Fibroblast of lung (primary cell): ENCODE data around the gene USP32.
"Not testable (repeated sequence)": the region's sequence is repeated elsewhere in the genome, so short reads cannot be mapped to it uniquely, and the experiment has no call there.

Experiments
- EZH2 ChIP-seq: IDR thresholded peaks from 2 replicates; pipeline ENCODE4 v1.5.1; 2012; ENCODE audit warnings: low read length, control low read depth, mild to moderate bottlenecking; ENCODE audit errors: missing control alignments
- TF ChIP-seq, protein P1 (sequence below), 2 donors: IDR thresholded peaks in 1 of 2; conservative IDR thresholded peaks in 1 of 2; 1 replicate in 1 of 2; 2 replicates in 1 of 2; pipeline ENCODE4 v1.5.1; 2011 to 2012; ENCODE audit warnings: low read length in 2 of 2, control low read depth in 1 of 2, inconsistent platforms in 1 of 2, low read depth in 1 of 2, mild to moderate bottlenecking in 1 of 2

GRCh38 chr17:60186846-60187745, 204.8 kb downstream of the USP32 start:
- TF ChIP-seq, protein P1, sequence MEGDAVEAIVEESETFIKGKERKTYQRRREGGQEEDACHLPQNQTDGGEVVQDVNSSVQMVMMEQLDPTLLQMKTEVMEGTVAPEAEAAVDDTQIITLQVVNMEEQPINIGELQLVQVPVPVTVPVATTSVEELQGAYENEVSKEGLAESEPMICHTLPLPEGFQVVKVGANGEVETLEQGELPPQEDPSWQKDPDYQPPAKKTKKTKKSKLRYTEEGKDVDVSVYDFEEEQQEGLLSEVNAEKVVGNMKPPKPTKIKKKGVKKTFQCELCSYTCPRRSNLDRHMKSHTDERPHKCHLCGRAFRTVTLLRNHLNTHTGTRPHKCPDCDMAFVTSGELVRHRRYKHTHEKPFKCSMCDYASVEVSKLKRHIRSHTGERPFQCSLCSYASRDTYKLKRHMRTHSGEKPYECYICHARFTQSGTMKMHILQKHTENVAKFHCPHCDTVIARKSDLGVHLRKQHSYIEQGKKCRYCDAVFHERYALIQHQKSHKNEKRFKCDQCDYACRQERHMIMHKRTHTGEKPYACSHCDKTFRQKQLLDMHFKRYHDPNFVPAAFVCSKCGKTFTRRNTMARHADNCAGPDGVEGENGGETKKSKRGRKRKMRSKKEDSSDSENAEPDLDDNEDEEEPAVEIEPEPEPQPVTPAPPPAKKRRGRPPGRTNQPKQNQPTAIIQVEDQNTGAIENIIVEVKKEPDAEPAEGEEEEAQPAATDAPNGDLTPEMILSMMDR (conservative IDR thresholded peaks at IDR 0.05 in 1 of 2, IDR thresholded peaks at IDR 0.05 in 1 of 2; ENCODE audit: low read depth in 1 of 2, low read length in 2 of 2): not testable (repeated sequence)
- not testable (repeated sequence) for TF ChIP-seq EZH2
